Neuron (in vitro differentiated cells): Measurements from ENCODE around the gene ZC2HC1B.
"Not testable (repeated sequence)": the region's sequence is repeated elsewhere in the genome, so short reads cannot be mapped to it uniquely, and the experiment has no call there.

Experiments used
- H2AFZ ChIP-seq: one replicate; pipeline ENCODE4 v1.6.1; 2013; ENCODE audit warnings: low read depth, mild to moderate bottlenecking, inconsistent platforms, low read length, moderate library complexity
- H3K27me3 ChIP-seq: one replicate; pipeline ENCODE4 v1.6.1; 2013; ENCODE audit warnings: low read length; ENCODE audit not compliant: insufficient read depth
- H3K36me3 ChIP-seq: one replicate; pipeline ENCODE4 v1.6.1; 2013; ENCODE audit warnings: low read length; ENCODE audit not compliant: insufficient read depth
- H3K4me1 ChIP-seq: one replicate; pipeline ENCODE4 v1.6.1; 2013; ENCODE audit warnings: low read length; ENCODE audit not compliant: insufficient read depth
- H3K4me3 ChIP-seq: 2 replicates; pipeline ENCODE4 v1.5.1; 2013; ENCODE audit warnings: mild to moderate bottlenecking, low read length, moderate library complexity
- H3K9me3 ChIP-seq: one replicate; pipeline ENCODE4 v1.6.1; 2013; ENCODE audit warnings: low read length

Gene ZC2HC1B

GRCh38 chr6:143844006-143844405 is 20.3 kb upstream of the ZC2HC1B start:
- Histone ChIP-seq H3K9me3 (no peaks in the 10 kb centered on the region), H3K36me3 (peaks cover 41% of the 10 kb centered on the region), H3K27me3 (no peaks in the 10 kb centered on the region), H2AFZ (no peak overlapping the region), H3K4me1 (peaks cover 11% of the 10 kb centered on the region), H3K4me3 (peak overlapping the region; percentile 94)

- H3K4me3 ChIP-seq = no peak overlapping the region
- H3K27me3 ChIP-seq = no peaks in the 10 kb centered on the region
- peaks cover 51% of the 10 kb centered on the region for H3K36me3 ChIP-seq
- no peaks in the 10 kb centered on the region for H3K9me3 ChIP-seq
- no peak overlapping the region for H2AFZ ChIP-seq
- H3K4me1 ChIP-seq = peaks cover 11% of the 10 kb centered on the region
Measured at GRCh38 chr6:143845033-143845432, 19.2 kb upstream of the ZC2HC1B start.

GRCh38 chr6:143851706-143852105 is 12.6 kb upstream of the ZC2HC1B start:
- H3K27me3 ChIP-seq, H2AFZ ChIP-seq, H3K4me1 ChIP-seq, H3K4me3 ChIP-seq: not testable (repeated sequence)
- H3K36me3 ChIP-seq = peaks cover 64% of the 10 kb centered on the region
- peaks cover 10% of the 10 kb centered on the region for H3K9me3 ChIP-seq

DNA sequence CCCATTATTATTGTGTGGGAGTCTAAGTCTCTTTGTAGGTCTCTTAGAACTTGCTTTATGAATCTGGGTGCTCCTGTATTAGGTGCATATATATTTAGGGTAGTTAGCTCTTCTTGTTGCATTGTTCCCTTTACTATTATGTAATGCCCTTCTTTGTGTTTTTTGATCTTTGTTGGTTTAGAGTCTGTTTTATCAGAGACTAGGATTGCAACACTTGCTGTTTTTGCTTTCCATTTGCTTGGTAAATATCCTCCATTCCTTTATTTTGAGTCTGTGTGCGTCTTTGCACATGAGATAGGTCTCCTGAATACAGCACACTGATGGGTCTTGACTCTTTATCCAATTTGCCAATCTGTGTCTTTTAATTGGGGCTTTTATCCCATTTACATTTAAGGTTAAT is 9.2 kb upstream of the ZC2HC1B start:
- H3K27me3 ChIP-seq, H3K4me1 ChIP-seq, H2AFZ ChIP-seq, H3K4me3 ChIP-seq: not testable (repeated sequence)
- Histone ChIP-seq H3K9me3 (peaks cover 10% of the 10 kb centered on the region), H3K36me3 (peaks cover 67% of the 10 kb centered on the region)

GRCh38 chr6:143856762-143857161 is 7.5 kb upstream of the ZC2HC1B start:
- H3K4me3 ChIP-seq, H3K9me3 ChIP-seq, H2AFZ ChIP-seq, H3K27me3 ChIP-seq, H3K4me1 ChIP-seq: not testable (repeated sequence)
- H3K36me3 ChIP-seq = peaks cover 68% of the 10 kb centered on the region

DNA sequence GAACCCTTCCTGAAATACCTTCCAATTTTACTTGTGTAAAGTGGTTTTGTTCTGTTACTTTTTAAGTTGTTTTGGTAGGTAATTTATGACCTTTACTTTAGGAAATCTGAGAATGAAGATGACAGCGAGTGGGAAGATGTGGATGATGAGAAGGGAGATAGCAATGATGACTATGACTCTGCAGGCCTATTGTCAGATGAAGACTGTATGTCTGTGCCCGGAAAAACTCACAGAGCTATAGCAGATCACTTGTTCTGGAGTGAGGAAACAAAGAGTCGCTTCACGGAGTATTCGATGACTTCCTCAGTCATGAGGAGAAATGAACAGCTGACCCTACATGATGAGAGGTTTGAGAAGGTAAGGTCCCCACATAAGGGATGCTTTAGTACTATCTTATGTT is 6.6 kb upstream of the ZC2HC1B start:
- H3K36me3 ChIP-seq = peaks cover 71% of the 10 kb centered on the region
- no peaks in the 10 kb centered on the region for H3K27me3 ChIP-seq
- no peak overlapping the region for H3K4me3 ChIP-seq
- H3K9me3 ChIP-seq = peaks cover 9% of the 10 kb centered on the region
- H2AFZ ChIP-seq = no peak overlapping the region
- no peaks in the 10 kb centered on the region for H3K4me1 ChIP-seq

DNA sequence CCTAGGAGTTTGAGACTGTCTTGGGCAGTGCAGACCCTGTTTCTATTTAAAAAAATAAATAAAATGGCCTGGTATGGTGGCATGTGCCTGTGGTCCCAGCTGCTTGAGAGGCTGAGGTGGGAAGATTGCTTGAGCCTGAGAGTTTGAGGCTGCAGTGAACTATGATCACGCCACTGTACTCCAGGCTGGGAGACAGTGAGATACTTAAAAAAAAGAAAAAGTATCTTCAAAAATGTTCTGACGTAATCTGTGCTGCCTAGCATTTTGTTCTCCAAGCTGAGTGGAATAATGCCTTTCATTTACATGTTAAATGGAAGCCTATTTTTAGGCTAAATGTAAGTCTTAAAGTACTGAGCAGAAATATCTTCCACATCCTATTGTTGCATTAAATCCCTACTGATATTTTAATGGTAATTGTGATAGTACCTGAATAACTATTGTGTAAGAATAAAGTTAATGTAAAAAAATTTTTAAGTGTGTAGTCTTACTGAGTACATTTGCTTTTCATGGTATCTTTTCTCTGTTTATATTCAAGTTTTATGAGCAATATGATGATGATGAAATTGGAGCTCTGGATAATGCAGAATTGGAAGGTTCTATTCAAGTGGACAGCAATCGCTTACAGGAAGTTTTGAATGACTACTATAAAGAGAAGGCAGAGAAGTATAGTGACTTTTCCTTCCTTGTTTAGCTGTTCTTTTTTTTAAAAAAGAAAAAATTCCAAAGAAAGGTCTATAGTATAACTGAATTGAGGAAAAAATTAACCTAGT is 4.2 kb upstream of the ZC2HC1B start:
- Histone ChIP-seq H3K27me3 (no peaks in the 10 kb centered on the region), H3K4me3 (no peak overlapping the region), H3K4me1 (no peaks in the 10 kb centered on the region), H3K36me3 (peaks cover 78% of the 10 kb centered on the region), H3K9me3 (peaks cover 6% of the 10 kb centered on the region), H2AFZ (no peak overlapping the region)

GRCh38 chr6:143863771-143864170 is 503 bp upstream of the ZC2HC1B start:
- Histone ChIP-seq H2AFZ (no peak overlapping the region), H3K36me3 (peaks cover 46% of the 10 kb centered on the region), H3K4me3 (no peak overlapping the region), H3K9me3 (peaks cover 1% of the 10 kb centered on the region), H3K4me1 (no peaks in the 10 kb centered on the region), H3K27me3 (no peaks in the 10 kb centered on the region)

GRCh38 chr6:143867236-143867635 is 3.0 kb downstream of the ZC2HC1B start:
- no peaks in the 10 kb centered on the region for H3K4me1 ChIP-seq
- H2AFZ ChIP-seq = no peak overlapping the region
- H3K9me3 ChIP-seq = peaks cover 1% of the 10 kb centered on the region
- H3K4me3 ChIP-seq = no peak overlapping the region
- peaks cover 14% of the 10 kb centered on the region for H3K36me3 ChIP-seq
- no peaks in the 10 kb centered on the region for H3K27me3 ChIP-seq

- not testable (repeated sequence) for H3K27me3 ChIP-seq, H3K36me3 ChIP-seq, H2AFZ ChIP-seq, H3K9me3 ChIP-seq, H3K4me1 ChIP-seq, H3K4me3 ChIP-seq
Measured at GRCh38 chr6:143868808-143869207, 4.5 kb downstream of the ZC2HC1B start.

GRCh38 chr6:143871202-143871730 is 7.0 kb downstream of the ZC2HC1B start:
- not testable (repeated sequence) for H3K36me3 ChIP-seq, H2AFZ ChIP-seq, H3K27me3 ChIP-seq, H3K4me3 ChIP-seq, H3K4me1 ChIP-seq, H3K9me3 ChIP-seq

DNA sequence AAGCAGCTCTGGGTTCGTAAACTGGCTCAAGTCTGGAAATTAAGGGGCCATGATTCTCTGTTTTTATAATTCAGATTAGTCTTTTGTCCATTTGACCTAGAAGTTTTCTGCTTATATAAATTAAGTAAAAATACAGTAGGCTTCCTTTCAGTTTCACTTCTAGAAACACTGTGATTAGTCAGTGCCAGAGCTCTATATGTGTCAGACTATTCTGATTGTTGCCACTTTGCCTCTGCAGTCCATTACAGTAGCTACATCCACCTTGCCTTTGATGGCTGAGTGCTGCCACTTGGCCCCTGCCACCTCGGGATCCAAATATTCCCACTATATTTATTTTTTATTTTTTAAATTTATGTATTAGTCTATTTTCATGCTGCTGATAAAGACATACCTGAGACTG is 7.9 kb downstream of the ZC2HC1B start:
- H3K27me3 ChIP-seq = no peaks in the 10 kb centered on the region

GRCh38 chr6:143873600-143873999 is 9.3 kb downstream of the ZC2HC1B start:
- H3K36me3 ChIP-seq, H3K9me3 ChIP-seq, H3K4me3 ChIP-seq, H3K27me3 ChIP-seq, H3K4me1 ChIP-seq, H2AFZ ChIP-seq: not testable (repeated sequence)

More for the DNA sequence above, 7.9 kb downstream of the ZC2HC1B start:
- H3K4me1 ChIP-seq = no peaks in the 10 kb centered on the region
- no peak overlapping the region for H2AFZ ChIP-seq
- H3K36me3 ChIP-seq = no peaks in the 10 kb centered on the region
- no peaks in the 10 kb centered on the region for H3K9me3 ChIP-seq
- no peak overlapping the region for H3K4me3 ChIP-seq

- H3K4me3 ChIP-seq, H3K4me1 ChIP-seq, H2AFZ ChIP-seq, H3K27me3 ChIP-seq, H3K36me3 ChIP-seq, H3K9me3 ChIP-seq: not testable (repeated sequence)
Measured at GRCh38 chr6:143874503-143874902, 10.2 kb downstream of the ZC2HC1B start.
